ENCODE measurements around the gene SPDYE16. TPM values are rescaled to one million over a fixed set of nuclear protein-coding genes. Genes with fewer than 3 reads are reported as not detected.
"Not testable (repeated sequence)": the region's sequence is repeated elsewhere in the genome, so short reads cannot be mapped to it uniquely, and the experiment has no call there.

The SPDYE16 gene
- total and polyA plus RNA-seq, 10 of the 15 experiments (the other 5 are each of a cell fraction or from before 2014, with no cell fraction given), result 0.04 to 0.92 (median 0.07) TPM; not detected in 1

- RAD21 ChIA-PET (ENCODE audit: unreplicated experiment), result no interaction called here
- FAIRE-seq (peak; percentile 18), DNase-seq (ENCODE audit: low read depth, low spot score) (no peak), ATAC-seq (no peak)
- in situ Hi-C loops (cut with MboI) (loop anchor here (25.0 kb wide), 1 partner anchor 504 kb away; no protein-coding TSS in a partner anchor), intact Hi-C loops (cut with micrococcal nuclease; ENCODE audit: unreplicated experiment) (no loop called here)
- Histone ChIP-seq H3K4me3 (no peak overlapping the region), H4K20me1 (ENCODE audit: control insufficient read depth, insufficient read depth) (no peaks in the 10 kb centered on the region), H3K27ac (ENCODE audit: control insufficient read depth, insufficient read depth) (no peak overlapping the region), H2AFZ (ENCODE audit: control insufficient read depth, low read depth, low read length) (no peak overlapping the region), H3K27me3 (replicated peaks in 1 of 2; ENCODE audit: control insufficient read depth in 2 of 2, insufficient read depth in 2 of 2, low read length in 1 of 2) (no peaks in the 10 kb centered on the region), H3K4me1 (ENCODE audit: control insufficient read depth, insufficient read depth, low read length) (no peaks in the 10 kb centered on the region), H3K4me2 (ENCODE audit: control insufficient read depth, insufficient read depth) (no peak overlapping the region), H3K79me2 (ENCODE audit: control insufficient read depth, insufficient read depth, low read length) (no peaks in the 10 kb centered on the region), H3K9me3 (replicated peaks; ENCODE audit: control insufficient read depth, insufficient read depth, low read length) (no peaks in the 10 kb centered on the region), H3K36me3 (ENCODE audit: control insufficient read depth in 2 of 2, insufficient read depth in 2 of 2, low read length in 1 of 2) (peaks cover 0 to 5% of the 10 kb centered on the region in 2 experiments; a peak in 2 of 4 replicates), H3K9ac (ENCODE audit: control insufficient read depth, insufficient read depth, low read length) (no peak overlapping the region)
- WGBS (ENCODE audit: insufficient coverage, insufficient replicate concordance, low lambda C conversion rate, missing lambda C conversion rate), result 51% methylated on average over 11 of the region's 11 CpGs
- CTCF ChIA-PET, result no interaction called here
- no TSS peak for BruUV-seq (replicated peaks)
- SMC1A ChIA-PET (ENCODE audit: uncharacterized antibody, unreplicated experiment), result interaction anchor here (0.6 kb wide), 1 partner anchor 60 kb away, joined by 3 read pairs; no protein-coding TSS in a partner anchor
- POLR2A ChIA-PET, result no interaction called here
- TF ChIP-seq ATF7 (IDR thresholded peaks at IDR 0.05; ENCODE audit: low read depth) (no peak), CTCF (IDR thresholded peaks at IDR 0.05 in 2 of 3, conservative IDR thresholded peaks at IDR 0.05 in 1 of 3; ENCODE audit: control insufficient read depth in 2 of 3, extremely low read depth in 1 of 3, insufficient read depth in 1 of 3, low read depth in 3 of 3, low read length in 3 of 3) (no peak), ZNF592 (IDR thresholded peaks at IDR 0.05) (no peak), JUND (IDR thresholded peaks at IDR 0.05; ENCODE audit: low read depth, low read length) (no peak), GATAD2B (conservative IDR thresholded peaks at IDR 0.05; ENCODE audit: low read depth) (no peak), POLR2A (IDR thresholded peaks at IDR 0.05; ENCODE audit: low read depth, low read length) (no peak), TARDBP (IDR thresholded peaks at IDR 0.05; ENCODE audit: borderline replicate concordance) (no peak), FOS (IDR thresholded peaks at IDR 0.05; ENCODE audit: borderline replicate concordance, extremely low read depth, insufficient read length) (no peak)
Measured at GRCh38 chr7:76507723-76508406, 35.2 kb downstream of the SPDYE16 start.

- RAD21 ChIA-PET (ENCODE audit: unreplicated experiment), result not testable (repeated sequence)
Measured at GRCh38 chr7:76506643-76507042, 36.5 kb downstream of the SPDYE16 start.

More at GRCh38 chr7:76506643-76507042, 36.5 kb downstream of the SPDYE16 start:
- FAIRE-seq; intact Hi-C loops (cut with micrococcal nuclease; ENCODE audit: unreplicated experiment); H3K27me3 ChIP-seq (replicated peaks in 1 of 2; ENCODE audit: control insufficient read depth in 2 of 2, insufficient read depth in 2 of 2, low read length in 1 of 2); ATAC-seq; H3K4me2 ChIP-seq (ENCODE audit: control insufficient read depth, insufficient read depth); H4K20me1 ChIP-seq (ENCODE audit: control insufficient read depth, insufficient read depth); H3K4me1 ChIP-seq (ENCODE audit: control insufficient read depth, insufficient read depth, low read length); H3K9ac ChIP-seq (ENCODE audit: control insufficient read depth, insufficient read depth, low read length); H3K4me3 ChIP-seq; DNase-seq (ENCODE audit: low read depth, low spot score); BruUV-seq (replicated peaks); SMC1A ChIA-PET (ENCODE audit: uncharacterized antibody, unreplicated experiment); H3K9me3 ChIP-seq (replicated peaks; ENCODE audit: control insufficient read depth, insufficient read depth, low read length); POLR2A ChIA-PET; H3K79me2 ChIP-seq (ENCODE audit: control insufficient read depth, insufficient read depth, low read length); H3K27ac ChIP-seq (ENCODE audit: control insufficient read depth, insufficient read depth); H3K36me3 ChIP-seq (ENCODE audit: control insufficient read depth in 2 of 2, insufficient read depth in 2 of 2, low read length in 1 of 2); H2AFZ ChIP-seq (ENCODE audit: control insufficient read depth, low read depth, low read length): not testable (repeated sequence)
- CTCF ChIA-PET, result interaction anchor here (0.6 kb wide), 1 partner anchor 95 kb away, joined by 3 read pairs; no protein-coding TSS in a partner anchor
- in situ Hi-C loops (cut with MboI), result loop anchor here (25.0 kb wide), 1 partner anchor 506 kb away; no protein-coding TSS in a partner anchor
- WGBS (ENCODE audit: insufficient coverage, insufficient replicate concordance, low lambda C conversion rate, missing lambda C conversion rate), result 98% methylated on average over 8 of the region's 8 CpGs

All from GM12878 (cell line).